Heart left ventricle (tissue), 13 donors: Measurements from ENCODE around the gene FPR2.

ENCODE experiments used
- CTCF ChIP-seq, 12 donors: fragments of 200-600 bp; sonication (generic) in 4 of 12; IDR thresholded peaks; one replicate each; pipeline versions ENCODE4 v1.5.0 to v1.8.0; 2018 to 2022; ENCODE audit warnings: antibody characterized with exemption in 12 of 12, mild to moderate bottlenecking in 5 of 12
- POLR2A ChIP-seq, 2 donors: fragments of 450-650 bp; IDR thresholded peaks; one replicate each; pipeline ENCODE4 v1.6.1; 2017; ENCODE audit warnings: antibody characterized with exemption in 2 of 2, mild to moderate bottlenecking in 2 of 2, moderate library complexity in 2 of 2
- donor health status: ischemic (EF 13 %, LVEDD 7.1; RV severe dilation, severe dysfunction).
- donor health status: DM: no; HTN: yes; CAD: no.
- donor health status: DM: no; HTN: no; CAD: no.
- donor health status: ischemic (EF 25% LVEDD 6.9; RV normal size, moderate dysfunction).
- donor health status: ischemic (EF 25% LVEDD 5.7; RV mildly dilated, moderate dysfunction).
- donor health status: ischemic (EF 35%, LVEDD 5.7; RV mildly dilated, moderate dysfunction).
- donor health status: nonischemic (EF 11% LVEDD 7.7; RV severe dilation, severe dysfunction).
- donor health status: DM: yes; HTN: yes; CAD: no.
- donor health status: PGD.
- donor health status: ischemic (EF 29% LVEDD 5.4; RV normal size, mild dysfunction).
- donor health status: nonischemic (EF 23%, LVEDD 6.1; RV moderate dilation, normal function).

GRCh38 chr19:51816711-51817110, 55.7 kb downstream of the FPR2 start:
- TF ChIP-seq CTCF (IDR thresholded peaks at IDR 0.05) (no peak), POLR2A (IDR thresholded peaks at IDR 0.05) (no peak)
